Left forelimb (tissue), 1 donor: ENCODE data around the gene RAP2C.
A peak's percentile ranks its signal among the peaks of the same experiment; 100 is the strongest.

Experiments used
- DNase-seq: peaks from one replicate; pipeline ENCODE4 v3.0.0-alpha.2; 2018; ENCODE audit warnings: low spot score

Gene RAP2C

GRCh38 chrX:132219343-132219768 lies at the start of gene RAP2C:
TSS of gene RAP2C (minus strand) at chrX:132219447. CDS start at chrX:132217268, 2,179 bp downstream.
- peak; percentile 72 for DNase-seq

GRCh38 chrX:132267392-132267791 lies 48.1 kb upstream of the RAP2C start:
- no peak for DNase-seq

GRCh38 chrX:132266583-132267355 lies 47.5 kb upstream of the RAP2C start:
- no peak for DNase-seq

- DNase-seq: no peak
Observed at GRCh38 chrX:132263127-132263526, 43.9 kb upstream of the RAP2C start.

- no peak for DNase-seq
Observed at GRCh38 chrX:132258509-132258908, 39.3 kb upstream of the RAP2C start.

GRCh38 chrX:132257116-132257515 lies 37.9 kb upstream of the RAP2C start:
- no peak for DNase-seq

GRCh38 chrX:132236121-132236520 lies 16.9 kb upstream of the RAP2C start:
- no peak for DNase-seq

- no peak for DNase-seq
Observed at GRCh38 chrX:132235488-132235887, 16.2 kb upstream of the RAP2C start.

GRCh38 chrX:132231587-132231986 lies 12.3 kb upstream of the RAP2C start:
- no peak for DNase-seq

- no peak for DNase-seq
Observed at GRCh38 chrX:132227383-132228112, 8.3 kb upstream of the RAP2C start.

- no peak for DNase-seq
Observed at GRCh38 chrX:132226169-132226568, 6.9 kb upstream of the RAP2C start.

GRCh38 chrX:132218100-132218812 lies 991 bp downstream of the RAP2C start:
- peak; percentile 83 for DNase-seq

- DNase-seq: peak; percentile 83
Observed at GRCh38 chrX:132217203-132218073, 1.8 kb downstream of the RAP2C start.

GRCh38 chrX:132216806-132217202 lies 2.4 kb downstream of the RAP2C start:
- no peak for DNase-seq

- DNase-seq: no peak
Observed at GRCh38 chrX:132216283-132216682, 3.0 kb downstream of the RAP2C start.

GRCh38 chrX:132214518-132214917 lies 4.7 kb downstream of the RAP2C start:
- DNase-seq: no peak

- no peak for DNase-seq
Observed at GRCh38 chrX:132209527-132209926, 9.7 kb downstream of the RAP2C start.

GRCh38 chrX:132208422-132208821 lies 10.8 kb downstream of the RAP2C start:
- DNase-seq: no peak

GRCh38 chrX:132207996-132208395 lies 11.3 kb downstream of the RAP2C start:
- DNase-seq: no peak

GRCh38 chrX:132206259-132206658 lies 13.0 kb downstream of the RAP2C start:
- no peak for DNase-seq

- no peak for DNase-seq
Observed at GRCh38 chrX:132204629-132205028, 14.6 kb downstream of the RAP2C start.

- no peak for DNase-seq
Observed at GRCh38 chrX:132200976-132201375, 18.3 kb downstream of the RAP2C start.
